OCI-LY7 (cell line): ENCODE data around the gene CRADD. TPM values are rescaled to one million over a fixed set of nuclear protein-coding genes. Genes with fewer than 3 reads are reported as not detected.

Experiments
- BruUV-seq: library from RNA; stranded (reverse); fragments of 400-500 nt; replicated peaks from 2 replicates; lab custom pipeline; 2021; lab: Mats Ljungman, UMichigan
- CTCF ChIA-PET: fragments of 300-600 bp; sonication (Branson Sonifier 250); formaldehyde crosslinking; loops from one replicate; lab custom pipeline; 2022; ENCODE audit warnings: antibody characterized with exemption; ENCODE audit not compliant: unreplicated experiment; lab: Charles Lee
- POLR2A ChIA-PET: fragments of 300-600 bp; sonication (Branson Sonifier 250); formaldehyde crosslinking; loops from one replicate; lab custom pipeline; 2022; ENCODE audit warnings: antibody characterized with exemption; lab: Charles Lee
- DNase-seq: peaks from one replicate; pipeline ENCODE4 v3.0.0-alpha.2; 2015; ENCODE audit warnings: low spot score
- H2AFZ ChIP-seq: fragments of 200-600 bp; sonication (generic), shearing (Covaris generic); 2 replicates; pipeline ENCODE4 v1.6.1; 2014; ENCODE audit warnings: mild to moderate bottlenecking, antibody characterized with exemption, low read length, moderate library complexity
- H3K27ac ChIP-seq: fragments of 200-600 bp; sonication (generic); 2 replicates; pipeline ENCODE4 v1.5.1; 2014; ENCODE audit warnings: mixed run types, low read depth, mild to moderate bottlenecking, moderate library complexity, low read length, inconsistent platforms; ENCODE audit not compliant: poor library complexity, severe bottlenecking
- H3K36me3 ChIP-seq: fragments of 200-600 bp; sonication (generic); 2 replicates; pipeline ENCODE4 v1.6.1; 2014; ENCODE audit warnings: mild to moderate bottlenecking, antibody characterized with exemption, low read length, moderate library complexity, mixed read lengths; ENCODE audit not compliant: insufficient read depth
- H3K4me1 ChIP-seq: fragments of 200-600 bp; sonication (generic); 2 replicates; pipeline ENCODE4 v1.5.1; 2014; ENCODE audit warnings: mild to moderate bottlenecking, low read length; ENCODE audit not compliant: insufficient read depth, poor library complexity, severe bottlenecking
- H3K4me2 ChIP-seq: fragments of 200-600 bp; sonication (generic); 2 replicates; pipeline ENCODE4 v1.6.1; 2014; ENCODE audit warnings: mild to moderate bottlenecking, low read length
- H3K4me3 ChIP-seq: fragments of 200-600 bp; sonication (generic); 2 replicates; pipeline ENCODE4 v1.5.1; 2014; ENCODE audit warnings: mild to moderate bottlenecking, low read depth, low read length; ENCODE audit not compliant: poor library complexity, severe bottlenecking
- H3K79me2 ChIP-seq: fragments of 200-600 bp; sonication (generic); 2 replicates; pipeline ENCODE4 v1.6.1; 2016; ENCODE audit warnings: low read depth, mild to moderate bottlenecking, low read length, moderate library complexity, mixed read lengths; ENCODE audit not compliant: insufficient read depth
- H3K9me2 ChIP-seq: fragments of 200-600 bp; sonication (generic); 2 replicates; pipeline ENCODE4 v1.6.1; 2016; ENCODE audit warnings: mild to moderate bottlenecking, low read length, mixed read lengths; ENCODE audit not compliant: insufficient read depth
- H3K9me3 ChIP-seq: fragments of 200-600 bp; sonication (generic); 2 replicates; pipeline ENCODE4 v1.6.1; 2014; ENCODE audit warnings: mild to moderate bottlenecking, mixed run types, low read length, mixed read lengths
- H4K20me1 ChIP-seq: fragments of 200-600 bp; sonication (generic); 2 replicates; pipeline ENCODE4 v1.6.1; 2014; ENCODE audit warnings: mild to moderate bottlenecking, antibody characterized with exemption, low read length, moderate library complexity, mixed read lengths; ENCODE audit not compliant: insufficient read depth
- EZH2phosphoT487 ChIP-seq: fragments of 200-600 bp; sonication (generic); IDR thresholded peaks from 2 replicates; pipeline ENCODE4 v1.6.1; 2018; ENCODE audit warnings: low read depth, borderline replicate concordance, mild to moderate bottlenecking, mixed run types, antibody characterized with exemption, low read length, moderate library complexity, mixed read lengths
- intact Hi-C: fragments of 100-400 bp; cut with micrococcal nuclease; formaldehyde crosslinking; loops from one replicate; pipeline ENCODE4 v1.10.0; 2022; ENCODE audit not compliant: unreplicated experiment
- total RNA-seq, 2 experiments: library from RNA; depleted of rRNA in 1 of 2; stranded (reverse); fragments of >200 nt in 1 of 2; shearing (Covaris generic) in 1 of 2; gene quantifications; 2 replicates each; pipeline ENCODE4 v1.2.3, GENCODE V29; 2014 to 2022
- TF ChIP-seq, protein P1 (sequence below): fragments of 200-600 bp; sonication (generic); conservative IDR thresholded peaks from 2 replicates; pipeline ENCODE4 v1.5.1; 2014; ENCODE audit warnings: mild to moderate bottlenecking, antibody characterized with exemption, low read length, moderate library complexity, mixed read lengths

Gene CRADD
- total RNA-seq, 2 experiments from 2014 or later = 10.5 to 16.8 TPM

- ChIA-PET CTCF (no interaction called here), POLR2A (interaction anchor here (0.8 kb wide), 2 partner anchors 32 to 474 kb away, joined by 3 to 6 read pairs; no protein-coding TSS in a partner anchor)
- intact Hi-C loops = no loop called here
- H3K9me2 ChIP-seq = no peaks in the 10 kb centered on the region
- no peaks in the 10 kb centered on the region for H3K36me3 ChIP-seq
- no peaks in the 10 kb centered on the region for H3K9me3 ChIP-seq
- no peak for DNase-seq
- H4K20me1 ChIP-seq = no peaks in the 10 kb centered on the region
- no peaks in the 10 kb centered on the region for H3K79me2 ChIP-seq
- no peak overlapping the region for H2AFZ ChIP-seq
- no peak overlapping the region for H3K27ac ChIP-seq
- no TSS peak for BruUV-seq
- H3K4me3 ChIP-seq = no peak overlapping the region
- TF ChIP-seq, protein P1, sequence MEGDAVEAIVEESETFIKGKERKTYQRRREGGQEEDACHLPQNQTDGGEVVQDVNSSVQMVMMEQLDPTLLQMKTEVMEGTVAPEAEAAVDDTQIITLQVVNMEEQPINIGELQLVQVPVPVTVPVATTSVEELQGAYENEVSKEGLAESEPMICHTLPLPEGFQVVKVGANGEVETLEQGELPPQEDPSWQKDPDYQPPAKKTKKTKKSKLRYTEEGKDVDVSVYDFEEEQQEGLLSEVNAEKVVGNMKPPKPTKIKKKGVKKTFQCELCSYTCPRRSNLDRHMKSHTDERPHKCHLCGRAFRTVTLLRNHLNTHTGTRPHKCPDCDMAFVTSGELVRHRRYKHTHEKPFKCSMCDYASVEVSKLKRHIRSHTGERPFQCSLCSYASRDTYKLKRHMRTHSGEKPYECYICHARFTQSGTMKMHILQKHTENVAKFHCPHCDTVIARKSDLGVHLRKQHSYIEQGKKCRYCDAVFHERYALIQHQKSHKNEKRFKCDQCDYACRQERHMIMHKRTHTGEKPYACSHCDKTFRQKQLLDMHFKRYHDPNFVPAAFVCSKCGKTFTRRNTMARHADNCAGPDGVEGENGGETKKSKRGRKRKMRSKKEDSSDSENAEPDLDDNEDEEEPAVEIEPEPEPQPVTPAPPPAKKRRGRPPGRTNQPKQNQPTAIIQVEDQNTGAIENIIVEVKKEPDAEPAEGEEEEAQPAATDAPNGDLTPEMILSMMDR = no peak
- no peaks in the 10 kb centered on the region for H3K4me1 ChIP-seq
- H3K4me2 ChIP-seq = no peak overlapping the region
These were observed 111.7 kb downstream of the CRADD start for GRCh38 chr12:93788853-93789252.

DNA sequence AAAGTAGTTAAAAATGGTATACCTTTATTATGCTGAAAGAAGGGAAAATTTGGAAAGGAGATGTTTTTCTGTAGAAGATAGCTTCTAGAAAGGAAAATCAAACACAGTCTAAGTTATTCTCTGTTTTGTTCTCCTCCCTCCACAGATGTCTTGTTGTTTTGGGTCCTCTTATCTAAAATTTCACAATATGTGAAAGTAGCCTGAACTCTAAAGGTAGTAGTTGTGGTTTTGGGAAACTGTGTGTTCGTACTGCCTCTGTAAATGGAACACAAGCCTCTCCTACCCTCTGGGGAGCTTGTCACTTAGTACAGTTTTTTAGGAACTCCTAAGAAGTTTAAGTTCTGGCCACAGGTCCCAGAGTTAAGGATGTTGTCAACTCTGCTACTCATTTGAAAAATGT, 112.6 kb downstream of the CRADD start:
- Histone ChIP-seq H3K4me1 (no peaks in the 10 kb centered on the region), H3K79me2 (no peaks in the 10 kb centered on the region), H2AFZ (no peak overlapping the region), H3K9me2 (no peaks in the 10 kb centered on the region), H4K20me1 (no peaks in the 10 kb centered on the region), H3K36me3 (no peaks in the 10 kb centered on the region), H3K27ac (no peak overlapping the region), H3K9me3 (no peaks in the 10 kb centered on the region), H3K4me3 (no peak overlapping the region), H3K4me2 (no peak overlapping the region)
- intact Hi-C loops = no loop called here
- POLR2A ChIA-PET = interaction anchor here (0.8 kb wide), 1 partner anchor 31 kb away, joined by 3 read pairs; no protein-coding TSS in a partner anchor
- BruUV-seq = no TSS peak
- DNase-seq = no peak
- TF ChIP-seq, protein P1 = no peak
- no peak for TF ChIP-seq EZH2phosphoT487
- CTCF ChIA-PET = no interaction called here

DNA sequence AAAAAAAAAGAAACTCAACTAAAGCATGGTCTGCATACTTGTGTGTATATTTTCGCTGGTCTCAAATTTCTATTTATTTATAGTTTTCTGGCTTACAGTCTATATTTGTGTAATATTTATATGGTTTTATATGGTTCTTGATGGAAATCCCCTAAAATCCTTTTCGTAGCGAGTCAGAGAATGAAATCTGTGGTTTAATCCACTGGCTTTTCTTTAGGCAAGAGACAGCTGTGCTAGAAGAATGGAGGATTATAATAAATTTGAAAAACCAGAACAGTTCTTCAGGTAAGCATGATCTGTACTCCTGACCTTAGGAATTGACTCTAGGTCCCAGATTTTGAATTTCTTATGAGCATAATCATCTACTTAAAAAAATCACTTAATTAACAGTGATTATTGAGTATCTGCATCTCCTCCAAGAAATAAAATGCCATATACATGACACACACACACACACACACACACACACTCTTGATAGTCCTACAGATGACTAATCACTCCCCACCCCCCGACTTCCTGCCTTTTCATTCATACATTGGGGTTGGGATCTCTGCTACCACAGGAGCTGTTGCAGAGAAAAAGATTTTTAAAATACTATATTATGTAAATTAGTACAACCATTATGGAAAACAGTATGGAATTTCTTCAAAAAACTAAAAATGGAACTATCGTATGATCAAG, 113.4 kb downstream of the CRADD start:
- Histone ChIP-seq H3K4me3 (no peak overlapping the region), H3K27ac (no peak overlapping the region), H3K9me3 (no peaks in the 10 kb centered on the region), H3K36me3 (no peaks in the 10 kb centered on the region), H4K20me1 (no peaks in the 10 kb centered on the region), H3K9me2 (no peaks in the 10 kb centered on the region), H3K79me2 (no peaks in the 10 kb centered on the region), H2AFZ (no peak overlapping the region), H3K4me1 (no peaks in the 10 kb centered on the region), H3K4me2 (no peak overlapping the region)
- intact Hi-C loops = no loop called here
- DNase-seq = no peak
- TF ChIP-seq, protein P1 = no peak
- no peak for TF ChIP-seq EZH2phosphoT487
- POLR2A ChIA-PET = no interaction called here
- no TSS peak for BruUV-seq
- CTCF ChIA-PET = no interaction called here
